Non-pigmented ciliary epithelial cell (primary cell): ENCODE measurements around the gene PTPRO.
A peak's percentile ranks its signal among the peaks of the same experiment; 100 is the strongest.

Experiments
- DNase-seq: peaks from one replicate; pipeline ENCODE4 v3.0.0-alpha.2; 2010; ENCODE audit warnings: low read depth

PTPRO gene

GRCh38 chr12:15322164-15323061, at the start of gene PTPRO:
Gene PTPRO, plus strand, starts transcription at chr12:15322508.
- no peak for DNase-seq

GRCh38 chr12:15273896-15274295, 48.4 kb upstream of the PTPRO start:
- DNase-seq = no peak

GRCh38 chr12:15274561-15274967, 47.7 kb upstream of the PTPRO start:
- DNase-seq = no peak

GRCh38 chr12:15276088-15276698, 46.1 kb upstream of the PTPRO start:
- DNase-seq = no peak

- DNase-seq = no peak
Observed at GRCh38 chr12:15278816-15279658, 43.3 kb upstream of the PTPRO start.

- DNase-seq = no peak
Observed at GRCh38 chr12:15280930-15281329, 41.4 kb upstream of the PTPRO start.

- no peak for DNase-seq
Observed at GRCh38 chr12:15289192-15289591, 33.1 kb upstream of the PTPRO start.

GRCh38 chr12:15293731-15294130, 28.6 kb upstream of the PTPRO start:
- DNase-seq = no peak

GRCh38 chr12:15299947-15300346, 22.4 kb upstream of the PTPRO start:
- DNase-seq = no peak

- no peak for DNase-seq
Observed at GRCh38 chr12:15304296-15304695, 18.0 kb upstream of the PTPRO start.

- DNase-seq = no peak
Observed at GRCh38 chr12:15306605-15307004, 15.7 kb upstream of the PTPRO start.

- DNase-seq = no peak
Observed at GRCh38 chr12:15307079-15307478, 15.2 kb upstream of the PTPRO start.

- no peak for DNase-seq
Observed at GRCh38 chr12:15318841-15319240, 3.5 kb upstream of the PTPRO start.

- DNase-seq = no peak
Observed at GRCh38 chr12:15320881-15321280, 1.4 kb upstream of the PTPRO start.

GRCh38 chr12:15323480-15323879, 1.2 kb downstream of the PTPRO start:
- DNase-seq = no peak

GRCh38 chr12:15329891-15330290, 7.6 kb downstream of the PTPRO start:
- DNase-seq = no peak

- DNase-seq = no peak
Observed at GRCh38 chr12:15334225-15334624, 11.9 kb downstream of the PTPRO start.

- DNase-seq = no peak
Observed at GRCh38 chr12:15335959-15336358, 13.7 kb downstream of the PTPRO start.

GRCh38 chr12:15336768-15337553, 14.7 kb downstream of the PTPRO start:
- peak; percentile 32 for DNase-seq

- DNase-seq = no peak
Observed at GRCh38 chr12:15341371-15341770, 19.1 kb downstream of the PTPRO start.

- no peak for DNase-seq
Observed at GRCh38 chr12:15344561-15344960, 22.3 kb downstream of the PTPRO start.

GRCh38 chr12:15346488-15346887, 24.2 kb downstream of the PTPRO start:
- no peak for DNase-seq
